Ishikawa (cell line): ENCODE measurements around the gene DCBLD1.

Experiments used
- CEBPB ChIP-seq: IDR thresholded peaks from 2 replicates; pipeline ENCODE4 v1.6.1; 2012
- CREB1 ChIP-seq: IDR thresholded peaks from 2 replicates; pipeline ENCODE4 v1.6.1; 2012; ENCODE audit warnings: low read depth
- EGR1 ChIP-seq: IDR thresholded peaks from 2 replicates; pipeline ENCODE4 v1.6.1; 2012
- EP300 ChIP-seq: IDR thresholded peaks from 2 replicates; pipeline ENCODE4 v1.6.1; 2012; ENCODE audit warnings: borderline replicate concordance
- FOXM1 ChIP-seq: IDR thresholded peaks from 2 replicates; pipeline ENCODE4 v1.6.1; 2012; ENCODE audit warnings: low read depth, borderline replicate concordance
- NFIC ChIP-seq: IDR thresholded peaks from 2 replicates; pipeline ENCODE4 v1.6.1; 2012
- RAD21 ChIP-seq: IDR thresholded peaks from 2 replicates; pipeline ENCODE4 v1.6.1; 2012; ENCODE audit warnings: low read depth
- TAF1 ChIP-seq: IDR thresholded peaks from 2 replicates; pipeline ENCODE4 v1.6.1; 2012; ENCODE audit warnings: low read depth, mild to moderate bottlenecking
- TCF12 ChIP-seq: IDR thresholded peaks from 2 replicates; pipeline ENCODE4 v1.6.1; 2012; ENCODE audit warnings: low read depth
- TEAD4 ChIP-seq: IDR thresholded peaks from 2 replicates; pipeline ENCODE4 v1.6.1; 2012
- YY1 ChIP-seq: IDR thresholded peaks from 2 replicates; pipeline ENCODE4 v1.6.1; 2012; ENCODE audit warnings: low read depth
- ZBTB7A ChIP-seq: IDR thresholded peaks from 2 replicates; pipeline ENCODE4 v1.6.1; 2012; ENCODE audit warnings: low read depth
- TF ChIP-seq, protein P1 (sequence below): IDR thresholded peaks from 2 replicates; pipeline ENCODE4 v1.6.1; 2012; ENCODE audit warnings: low read depth, mild to moderate bottlenecking
- TF ChIP-seq, protein P2 (sequence below): IDR thresholded peaks from 2 replicates; pipeline ENCODE4 v1.6.1; 2012
- TF ChIP-seq, protein P3 (sequence below): IDR thresholded peaks from 2 replicates; pipeline ENCODE4 v1.6.1; 2012

Gene DCBLD1

DNA sequence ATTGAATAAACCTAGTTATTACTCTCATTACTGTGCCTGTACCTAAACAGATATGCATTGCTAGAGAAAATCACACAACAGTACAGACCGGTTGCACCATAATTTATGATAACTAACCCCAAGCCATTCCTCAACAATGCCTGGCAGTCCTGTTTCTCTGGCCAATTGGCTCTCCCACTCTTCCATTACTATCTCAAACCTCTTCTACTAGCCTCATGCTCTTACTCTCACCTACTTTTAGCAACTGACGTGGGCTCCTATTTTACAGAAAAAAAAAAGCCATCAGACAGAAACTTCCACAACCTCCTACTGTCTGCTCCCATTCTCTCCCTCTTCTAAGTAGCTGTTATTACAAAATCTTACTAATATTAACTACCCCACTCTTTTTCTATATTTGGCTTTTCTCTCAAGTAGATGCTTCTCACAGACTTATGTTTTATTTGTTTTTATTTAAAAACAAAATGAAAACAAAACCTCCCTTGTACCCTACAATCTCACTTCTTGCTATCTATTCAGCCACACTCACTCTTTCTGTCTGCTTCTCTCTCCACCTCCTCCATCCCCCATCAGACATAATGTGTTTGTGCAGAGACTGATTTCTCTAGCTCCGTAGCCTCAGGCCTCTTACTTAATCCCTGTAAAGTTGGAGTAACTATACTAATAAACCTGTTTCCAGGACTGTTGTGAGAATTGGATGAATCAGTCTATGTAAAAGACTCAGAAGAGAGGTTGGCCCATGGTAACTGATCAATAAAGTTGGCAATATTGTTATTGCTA, 110.7 kb downstream of the DCBLD1 start:
- TF ChIP-seq EP300 (no peak), YY1 (no peak), TCF12 (no peak), TEAD4 (no peak), EGR1 (no peak), CREB1 (no peak), NFIC (no peak), ZBTB7A (no peak), CEBPB (no peak), TAF1 (no peak), RAD21 (no peak), FOXM1 (no peak)
- TF ChIP-seq, protein P1, sequence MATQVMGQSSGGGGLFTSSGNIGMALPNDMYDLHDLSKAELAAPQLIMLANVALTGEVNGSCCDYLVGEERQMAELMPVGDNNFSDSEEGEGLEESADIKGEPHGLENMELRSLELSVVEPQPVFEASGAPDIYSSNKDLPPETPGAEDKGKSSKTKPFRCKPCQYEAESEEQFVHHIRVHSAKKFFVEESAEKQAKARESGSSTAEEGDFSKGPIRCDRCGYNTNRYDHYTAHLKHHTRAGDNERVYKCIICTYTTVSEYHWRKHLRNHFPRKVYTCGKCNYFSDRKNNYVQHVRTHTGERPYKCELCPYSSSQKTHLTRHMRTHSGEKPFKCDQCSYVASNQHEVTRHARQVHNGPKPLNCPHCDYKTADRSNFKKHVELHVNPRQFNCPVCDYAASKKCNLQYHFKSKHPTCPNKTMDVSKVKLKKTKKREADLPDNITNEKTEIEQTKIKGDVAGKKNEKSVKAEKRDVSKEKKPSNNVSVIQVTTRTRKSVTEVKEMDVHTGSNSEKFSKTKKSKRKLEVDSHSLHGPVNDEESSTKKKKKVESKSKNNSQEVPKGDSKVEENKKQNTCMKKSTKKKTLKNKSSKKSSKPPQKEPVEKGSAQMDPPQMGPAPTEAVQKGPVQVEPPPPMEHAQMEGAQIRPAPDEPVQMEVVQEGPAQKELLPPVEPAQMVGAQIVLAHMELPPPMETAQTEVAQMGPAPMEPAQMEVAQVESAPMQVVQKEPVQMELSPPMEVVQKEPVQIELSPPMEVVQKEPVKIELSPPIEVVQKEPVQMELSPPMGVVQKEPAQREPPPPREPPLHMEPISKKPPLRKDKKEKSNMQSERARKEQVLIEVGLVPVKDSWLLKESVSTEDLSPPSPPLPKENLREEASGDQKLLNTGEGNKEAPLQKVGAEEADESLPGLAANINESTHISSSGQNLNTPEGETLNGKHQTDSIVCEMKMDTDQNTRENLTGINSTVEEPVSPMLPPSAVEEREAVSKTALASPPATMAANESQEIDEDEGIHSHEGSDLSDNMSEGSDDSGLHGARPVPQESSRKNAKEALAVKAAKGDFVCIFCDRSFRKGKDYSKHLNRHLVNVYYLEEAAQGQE = no peak
- TF ChIP-seq, protein P2, sequence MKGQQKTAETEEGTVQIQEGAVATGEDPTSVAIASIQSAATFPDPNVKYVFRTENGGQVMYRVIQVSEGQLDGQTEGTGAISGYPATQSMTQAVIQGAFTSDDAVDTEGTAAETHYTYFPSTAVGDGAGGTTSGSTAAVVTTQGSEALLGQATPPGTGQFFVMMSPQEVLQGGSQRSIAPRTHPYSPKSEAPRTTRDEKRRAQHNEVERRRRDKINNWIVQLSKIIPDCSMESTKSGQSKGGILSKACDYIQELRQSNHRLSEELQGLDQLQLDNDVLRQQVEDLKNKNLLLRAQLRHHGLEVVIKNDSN = no peak
- TF ChIP-seq, protein P3, sequence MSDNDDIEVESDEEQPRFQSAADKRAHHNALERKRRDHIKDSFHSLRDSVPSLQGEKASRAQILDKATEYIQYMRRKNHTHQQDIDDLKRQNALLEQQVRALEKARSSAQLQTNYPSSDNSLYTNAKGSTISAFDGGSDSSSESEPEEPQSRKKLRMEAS = no peak

DNA sequence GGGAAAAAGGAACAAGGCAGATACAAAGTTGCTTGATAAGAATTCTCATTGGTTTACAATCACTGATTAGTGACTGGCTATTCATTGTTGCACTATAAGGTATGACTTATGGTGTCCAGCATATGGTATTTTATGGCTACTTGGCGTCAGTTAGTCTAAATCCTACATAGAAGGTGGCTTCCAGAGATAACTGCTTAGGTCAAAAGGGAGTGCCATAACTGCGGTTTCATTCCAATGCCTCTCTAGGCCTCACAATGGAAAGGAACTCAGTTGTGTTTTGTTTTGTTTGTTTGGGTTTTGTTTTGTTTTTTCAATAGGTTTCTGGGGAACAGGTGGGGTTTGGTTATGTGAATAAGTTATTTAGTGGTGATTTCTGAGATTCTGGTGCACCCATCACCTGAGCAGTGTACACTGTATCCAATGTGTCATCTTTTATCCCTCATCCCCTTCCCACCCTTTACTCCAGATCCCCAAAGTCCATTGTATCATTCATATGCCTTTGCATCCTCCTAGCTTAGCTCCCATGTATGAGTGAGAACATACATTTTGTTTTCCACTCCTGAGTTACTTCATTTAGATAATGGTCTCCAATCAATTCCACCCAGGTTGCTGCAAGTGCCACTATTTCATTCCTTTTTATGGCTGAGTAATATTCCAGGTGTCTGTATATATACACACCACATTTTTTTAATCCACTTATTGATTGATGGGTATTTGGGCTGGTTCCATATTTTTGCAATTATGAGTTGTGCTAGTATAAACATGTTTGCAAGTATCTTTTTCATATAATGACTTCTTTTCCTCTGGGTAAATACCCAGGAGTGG, 112.8 kb downstream of the DCBLD1 start:
- no peak for TF ChIP-seq EGR1
- no peak for TF ChIP-seq EP300
- TF ChIP-seq TEAD4 = no peak
- TF ChIP-seq TCF12 = no peak
- TF ChIP-seq ZBTB7A = no peak
- TF ChIP-seq CEBPB = no peak

DNA sequence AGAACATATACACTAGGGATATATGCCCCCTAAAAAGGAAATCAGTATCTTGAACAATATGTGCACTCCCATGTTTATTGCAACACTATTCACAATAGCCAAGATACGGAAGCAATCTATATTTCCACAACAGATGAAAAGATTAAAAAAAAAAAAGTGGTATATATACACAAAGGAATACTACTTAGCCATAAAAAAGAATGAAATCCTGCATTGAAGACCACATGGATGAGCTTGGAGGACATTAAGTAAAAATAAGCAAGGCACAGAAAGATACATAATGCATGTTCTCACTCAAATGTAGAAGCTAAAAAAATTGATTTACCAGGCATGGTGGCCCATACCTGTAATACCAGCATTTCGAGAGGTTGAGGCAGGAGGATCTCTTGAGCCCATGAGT, 115.3 kb downstream of the DCBLD1 start:
- TF ChIP-seq, protein P1 = no peak
- TF ChIP-seq, protein P3 = no peak
- TF ChIP-seq CEBPB = no peak
- TF ChIP-seq, protein P2 = no peak
